NCI-H146 (cell line): ENCODE results near the gene OR10V1.

Source experiments
- DNase-seq: peaks from one replicate; lab custom pipeline; 2025; lab: John Stamatoyannopoulos, UW

OR10V1 gene

GRCh38 chr11:59713745-59714144 is at the start of gene OR10V1:
Gene OR10V1, minus strand, starts transcription at chr11:59713845. Its CDS starts 0 bp downstream, at chr11:59713845.
- no peak for DNase-seq

GRCh38 chr11:59761993-59762392 is 48.3 kb upstream of the OR10V1 start:
- DNase-seq: no peak

- no peak for DNase-seq
Observed at GRCh38 chr11:59760771-59761170, 47.1 kb upstream of the OR10V1 start.

GRCh38 chr11:59759900-59760299 is 46.3 kb upstream of the OR10V1 start:
- no peak for DNase-seq

- no peak for DNase-seq
Observed at GRCh38 chr11:59758401-59759037, 44.9 kb upstream of the OR10V1 start.

- no peak for DNase-seq
Observed at GRCh38 chr11:59756845-59757244, 43.2 kb upstream of the OR10V1 start.

- no peak for DNase-seq
Observed at GRCh38 chr11:59756558-59756840, 42.9 kb upstream of the OR10V1 start.

- peak; percentile 71 for DNase-seq
Observed at GRCh38 chr11:59755701-59756557, 42.3 kb upstream of the OR10V1 start.

GRCh38 chr11:59754859-59755700 is 41.4 kb upstream of the OR10V1 start, which contains the start of gene STX3:
Gene STX3, plus strand, starts transcription at chr11:59755376. Its CDS starts 230 bp downstream, at chr11:59755606.
- DNase-seq: peak; percentile 68

GRCh38 chr11:59754494-59754858 is 40.8 kb upstream of the OR10V1 start:
- peak; percentile 33 for DNase-seq

GRCh38 chr11:59753650-59754493 is 40.2 kb upstream of the OR10V1 start:
- peak; percentile 79 for DNase-seq

- DNase-seq: no peak
Observed at GRCh38 chr11:59746111-59746510, 32.5 kb upstream of the OR10V1 start.

- no peak for DNase-seq
Observed at GRCh38 chr11:59730896-59731565, 17.4 kb upstream of the OR10V1 start.

- no peak for DNase-seq
Observed at GRCh38 chr11:59729834-59730233, 16.2 kb upstream of the OR10V1 start.

GRCh38 chr11:59728913-59729312 is 15.3 kb upstream of the OR10V1 start:
- DNase-seq: no peak

GRCh38 chr11:59728154-59728553 is 14.5 kb upstream of the OR10V1 start:
- DNase-seq: no peak

GRCh38 chr11:59727426-59727825 is 13.8 kb upstream of the OR10V1 start:
- DNase-seq: no peak

- no peak for DNase-seq
Observed at GRCh38 chr11:59724066-59724465, 10.4 kb upstream of the OR10V1 start.

GRCh38 chr11:59719556-59719955 is 5.9 kb upstream of the OR10V1 start:
- DNase-seq: no peak

GRCh38 chr11:59716051-59716450 is 2.4 kb upstream of the OR10V1 start:
- no peak for DNase-seq
